Activated CD4-positive, alpha-beta memory T cell treated with anti-CD3 and anti-CD28 coated beads, Interleukin-2, amount 10 ng/mL, durations not matched to agents 7 days and 5 days (primary cell): ENCODE measurements around the gene THRSP. TPM values are rescaled to one million over a fixed set of nuclear protein-coding genes. Genes with fewer than 3 reads are reported as not detected.

Experiments used
- CTCF ChIA-PET: fragments of 350-600 bp; sonication (Branson Sonifier 250); formaldehyde crosslinking; loops from one replicate; lab custom pipeline; 2021; ENCODE audit warnings: antibody characterized with exemption, inconsistent platforms; lab: Charles Lee
- POLR2A ChIA-PET: fragments of 350-600 bp; sonication (Branson Sonifier 250); formaldehyde crosslinking; loops from one replicate; lab custom pipeline; 2021; ENCODE audit warnings: antibody characterized with exemption; lab: Charles Lee
- DNase-seq: peaks from one replicate; pipeline ENCODE4 v3.0.0-alpha.2; 2020
- H3K27ac Mint-ChIP-seq: one replicate; pipeline ENCODE4 v1.8.0; 2021; ENCODE audit warnings: mild to moderate bottlenecking, mixed read lengths
- H3K27me3 Mint-ChIP-seq: one replicate; pipeline ENCODE4 v1.8.0; 2021; ENCODE audit warnings: mixed read lengths
- H3K36me3 Mint-ChIP-seq: one replicate; pipeline ENCODE4 v1.8.0; 2021; ENCODE audit warnings: low read depth, mixed read lengths
- H3K4me1 Mint-ChIP-seq: one replicate; pipeline ENCODE4 v1.8.0; 2021; ENCODE audit warnings: mixed read lengths
- H3K4me3 Mint-ChIP-seq: one replicate; pipeline ENCODE4 v1.8.0; 2021; ENCODE audit warnings: mild to moderate bottlenecking, mixed read lengths
- H3K9me3 Mint-ChIP-seq: one replicate; pipeline ENCODE4 v1.8.0; 2021; ENCODE audit warnings: mixed read lengths
- total RNA-seq, 2 experiments: library from RNA; stranded (reverse); gene quantifications; one replicate each; pipeline ENCODE4 v1.2.3, GENCODE V29; 2021

Gene THRSP
- total RNA-seq, 2 experiments from 2014 or later = not detected

DNA sequence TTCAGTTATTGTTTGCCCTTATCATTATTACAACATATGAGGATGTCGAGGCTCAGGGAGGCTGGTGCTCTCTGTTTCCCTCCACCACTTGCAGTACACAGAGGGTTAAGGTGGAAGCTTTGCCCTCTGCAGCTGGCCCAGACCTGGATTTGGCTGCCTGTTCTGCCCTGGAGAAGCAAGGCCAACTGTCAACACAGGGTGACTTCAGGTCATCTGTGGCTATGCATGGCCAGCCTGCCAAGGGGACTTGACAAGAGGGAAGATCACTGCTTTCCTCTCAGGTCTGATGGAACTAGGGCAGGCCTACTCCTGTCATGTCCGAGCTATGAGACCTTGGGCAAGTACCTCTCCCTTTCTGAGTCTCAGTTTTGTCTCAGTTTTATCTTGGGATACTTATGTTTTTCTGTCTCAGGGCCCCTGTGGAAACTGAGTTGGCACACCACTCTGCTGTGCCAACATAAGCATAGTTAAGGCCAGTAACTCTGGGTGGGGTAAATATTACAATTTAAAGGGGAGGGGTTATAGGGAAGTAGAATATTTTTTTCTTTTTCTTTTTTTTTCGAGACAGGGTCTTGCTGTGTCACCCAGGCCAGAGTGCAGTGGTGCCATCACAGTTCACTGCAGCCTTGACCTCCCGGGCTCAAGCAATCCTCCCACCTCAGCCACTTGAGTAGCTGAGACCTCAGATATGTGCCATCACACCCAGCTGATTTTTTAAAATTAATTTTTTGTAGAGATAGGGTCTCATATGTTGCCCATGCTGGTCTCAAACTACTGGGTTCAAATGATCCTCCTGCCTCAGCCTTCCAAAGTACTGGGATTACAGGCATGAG, 2.4 kb upstream of the THRSP start:
- H3K9me3 Mint-ChIP-seq = no peaks in the 10 kb centered on the region
- H3K4me1 Mint-ChIP-seq = no peaks in the 10 kb centered on the region
- no peaks in the 10 kb centered on the region for H3K27me3 Mint-ChIP-seq
- POLR2A ChIA-PET = interaction anchor here (0.6 to 1.2 kb wide), 2 partner anchors 19 to 383 kb away, joined by 3 read pairs; partner anchors contain the start of gene NDUFC2
- no peak for DNase-seq
- no peak overlapping the region for H3K27ac Mint-ChIP-seq
- peaks cover under 1% of the 10 kb centered on the region for H3K36me3 Mint-ChIP-seq
- no peak overlapping the region for H3K4me3 Mint-ChIP-seq
- CTCF ChIA-PET = interaction anchor here (1.4 kb wide), 1 partner anchor 12 kb away, joined by 3 read pairs; no protein-coding TSS in a partner anchor

GRCh38 chr11:78061921-78062311, 1.7 kb upstream of the THRSP start:
- H3K27me3 Mint-ChIP-seq = no peaks in the 10 kb centered on the region
- no peaks in the 10 kb centered on the region for H3K4me1 Mint-ChIP-seq
- H3K36me3 Mint-ChIP-seq = peaks cover 6% of the 10 kb centered on the region
- CTCF ChIA-PET = no interaction called here
- no peak overlapping the region for H3K27ac Mint-ChIP-seq
- POLR2A ChIA-PET = interaction anchor here (1.2 kb wide), 1 partner anchor 18 kb away, joined by 3 read pairs; the partner anchor contains the start of gene NDUFC2
- H3K9me3 Mint-ChIP-seq = no peaks in the 10 kb centered on the region
- no peak overlapping the region for H3K4me3 Mint-ChIP-seq
- no peak for DNase-seq

DNA sequence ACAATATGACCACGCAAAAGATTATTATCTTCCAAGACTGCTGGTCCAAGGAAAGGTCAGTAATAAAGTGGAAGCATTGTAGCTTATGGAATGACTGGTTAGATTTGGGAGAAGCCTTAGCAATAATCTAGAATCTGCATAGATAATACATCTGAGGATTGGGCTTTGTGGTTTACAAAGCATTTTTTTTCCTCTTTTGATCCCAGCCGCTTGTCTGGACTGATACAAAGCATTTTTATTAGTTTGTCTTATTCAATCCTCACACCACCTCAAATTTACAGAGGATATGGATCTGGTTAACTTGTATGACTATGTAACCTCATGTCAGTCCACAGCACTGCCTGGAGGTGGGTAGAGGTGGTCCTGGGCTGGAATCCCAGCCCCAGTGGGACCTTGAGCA, 990 bp upstream of the THRSP start:
- POLR2A ChIA-PET = no interaction called here
- Mint-ChIP-seq H3K9me3 (no peaks in the 10 kb centered on the region), H3K27ac (no peak overlapping the region), H3K27me3 (no peaks in the 10 kb centered on the region), H3K4me1 (no peaks in the 10 kb centered on the region), H3K36me3 (peaks cover 11% of the 10 kb centered on the region), H3K4me3 (no peak overlapping the region)
- no peak for DNase-seq
- CTCF ChIA-PET = interaction anchor here (0.7 kb wide), 1 partner anchor 16 kb away, joined by 3 read pairs; no protein-coding TSS in a partner anchor

DNA sequence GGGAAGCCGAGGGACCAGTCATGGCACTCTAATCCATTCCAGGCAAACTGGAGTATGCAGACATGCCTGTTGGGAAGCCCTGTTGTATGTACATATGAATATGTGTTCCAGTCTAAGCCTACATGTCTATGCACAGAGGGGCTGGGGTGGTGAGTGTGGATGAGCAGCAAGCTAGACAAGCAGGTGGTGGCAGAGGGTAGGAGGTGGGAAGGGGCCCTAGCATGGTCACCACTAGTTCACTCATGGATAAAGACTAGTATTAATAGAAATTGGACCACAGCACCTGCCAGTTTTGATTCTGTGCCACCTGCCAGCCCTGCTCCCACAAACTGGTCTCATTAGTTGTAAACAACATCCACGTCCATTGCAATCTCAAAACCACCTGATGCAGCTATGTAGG, 1.5 kb downstream of the THRSP start:
- Mint-ChIP-seq H3K9me3 (no peaks in the 10 kb centered on the region), H3K36me3 (peaks cover 27% of the 10 kb centered on the region), H3K27me3 (no peaks in the 10 kb centered on the region), H3K27ac (no peak overlapping the region), H3K4me3 (no peak overlapping the region), H3K4me1 (no peaks in the 10 kb centered on the region)
- CTCF ChIA-PET = interaction anchor here (0.6 kb wide), 1 partner anchor 352 kb away, joined by 3 read pairs; no protein-coding TSS in a partner anchor
- no peak for DNase-seq
- POLR2A ChIA-PET = interaction anchor here (1.5 kb wide), 1 partner anchor 13 kb away, joined by 4 read pairs; no protein-coding TSS in a partner anchor

- H3K9me3 Mint-ChIP-seq = no peaks in the 10 kb centered on the region
- ChIA-PET POLR2A (interaction anchor here (1.5 kb wide), 1 partner anchor 12 kb away, joined by 4 read pairs; no protein-coding TSS in a partner anchor), CTCF (interaction anchor here (1.1 kb wide), 1 partner anchor 20 kb away, joined by 4 read pairs; no protein-coding TSS in a partner anchor)
- no peaks in the 10 kb centered on the region for H3K27me3 Mint-ChIP-seq
- H3K4me1 Mint-ChIP-seq = no peaks in the 10 kb centered on the region
- no peak overlapping the region for H3K4me3 Mint-ChIP-seq
- DNase-seq = no peak
- H3K27ac Mint-ChIP-seq = no peak overlapping the region
- peaks cover 31% of the 10 kb centered on the region for H3K36me3 Mint-ChIP-seq
Observed at GRCh38 chr11:78066471-78066870, 2.8 kb downstream of the THRSP start.

DNA sequence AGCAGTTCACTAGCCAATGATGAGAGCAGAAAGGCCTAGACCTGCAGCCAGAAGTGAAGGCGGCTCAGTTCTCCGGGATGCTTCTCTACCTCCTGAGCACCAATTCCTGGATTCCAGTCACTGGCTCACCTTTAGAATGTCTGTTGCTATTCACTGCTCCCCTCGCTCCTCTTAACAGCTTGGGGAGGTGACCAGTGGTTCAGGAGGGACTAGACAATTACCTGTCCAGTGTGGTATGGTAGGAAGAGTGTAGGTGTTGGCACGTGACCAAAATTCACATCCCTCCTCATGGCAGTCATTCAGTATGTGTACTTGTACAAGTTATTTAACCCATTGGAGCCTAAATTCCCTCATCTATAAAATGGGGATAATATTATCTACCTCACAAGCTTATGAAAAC, 4.0 kb downstream of the THRSP start:
- Mint-ChIP-seq H3K4me1 (peaks cover 3% of the 10 kb centered on the region), H3K4me3 (no peak overlapping the region), H3K27ac (no peak overlapping the region), H3K9me3 (no peaks in the 10 kb centered on the region), H3K36me3 (peaks cover 40% of the 10 kb centered on the region), H3K27me3 (no peaks in the 10 kb centered on the region)
- no peak for DNase-seq
- POLR2A ChIA-PET = interaction anchor here (0.6 kb wide), 1 partner anchor 1397 kb away, joined by 5 read pairs; no protein-coding TSS in a partner anchor
- CTCF ChIA-PET = interaction anchor here (1.9 kb wide), 1 partner anchor 11 kb away, joined by 6 read pairs; no protein-coding TSS in a partner anchor

DNA sequence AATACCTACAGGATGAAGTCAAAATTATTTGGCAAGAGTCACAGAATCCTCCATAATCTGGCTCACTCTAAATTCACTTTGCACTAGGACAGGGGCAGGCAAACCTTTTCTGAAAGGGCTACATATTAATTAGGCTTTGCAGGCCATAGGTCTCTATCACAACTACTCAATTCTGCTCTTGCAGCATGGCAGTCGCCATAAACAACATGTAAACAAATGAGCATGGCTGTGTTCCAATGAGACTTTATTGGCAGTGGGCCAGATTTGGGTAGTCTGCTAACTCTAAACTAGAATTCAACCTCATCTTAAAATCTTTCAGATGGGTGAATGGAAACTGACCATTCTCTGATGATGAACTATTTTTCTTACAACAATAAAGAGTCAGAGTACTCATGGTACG, 5.8 kb downstream of the THRSP start:
- Mint-ChIP-seq H3K27me3 (no peaks in the 10 kb centered on the region), H3K9me3 (no peaks in the 10 kb centered on the region), H3K36me3 (peaks cover 41% of the 10 kb centered on the region), H3K27ac (no peak overlapping the region), H3K4me1 (peaks cover 3% of the 10 kb centered on the region), H3K4me3 (no peak overlapping the region)
- POLR2A ChIA-PET = interaction anchor here (0.9 to 1.4 kb wide), 2 partner anchors 8 to 9 kb away, joined by 3 to 4 read pairs; no protein-coding TSS in a partner anchor
- DNase-seq = no peak
- CTCF ChIA-PET = interaction anchor here (1.2 kb wide), 1 partner anchor 23 kb away, joined by 4 read pairs; no protein-coding TSS in a partner anchor

DNA sequence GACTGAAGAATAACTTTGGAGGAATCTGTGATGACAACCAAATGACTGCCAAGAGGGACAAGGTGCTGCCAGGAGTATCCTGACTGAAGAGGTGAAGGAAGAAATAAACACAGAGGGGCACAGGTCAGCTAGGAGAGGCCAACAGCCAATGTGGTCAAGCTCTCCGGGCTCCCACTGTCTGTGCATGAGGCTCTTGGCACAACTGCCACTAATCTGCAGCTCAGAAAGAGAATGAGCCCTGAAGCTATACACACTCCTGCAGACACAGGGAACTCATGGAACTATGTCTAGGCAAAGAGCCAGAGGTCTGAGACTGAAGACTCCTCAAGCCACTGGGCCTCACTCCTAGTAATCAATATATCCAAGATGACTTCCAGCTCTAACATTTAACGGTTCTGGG, 7.0 kb downstream of the THRSP start:
- ChIA-PET CTCF (no interaction called here), POLR2A (no interaction called here)
- no peak for DNase-seq
- Mint-ChIP-seq H3K27ac (no peak overlapping the region), H3K4me3 (no peak overlapping the region), H3K4me1 (peaks cover 8% of the 10 kb centered on the region), H3K27me3 (no peaks in the 10 kb centered on the region), H3K36me3 (peaks cover 46% of the 10 kb centered on the region), H3K9me3 (no peaks in the 10 kb centered on the region)

GRCh38 chr11:78071717-78072116, 8.1 kb downstream of the THRSP start:
- ChIA-PET POLR2A (no interaction called here), CTCF (no interaction called here)
- H3K4me3 Mint-ChIP-seq = no peak overlapping the region
- peaks cover 47% of the 10 kb centered on the region for H3K36me3 Mint-ChIP-seq
- H3K9me3 Mint-ChIP-seq = no peaks in the 10 kb centered on the region
- no peak overlapping the region for H3K27ac Mint-ChIP-seq
- DNase-seq = no peak
- peaks cover 17% of the 10 kb centered on the region for H3K4me1 Mint-ChIP-seq
- no peaks in the 10 kb centered on the region for H3K27me3 Mint-ChIP-seq

- Mint-ChIP-seq H3K4me3 (no peak overlapping the region), H3K36me3 (peaks cover 45% of the 10 kb centered on the region), H3K4me1 (peaks cover 22% of the 10 kb centered on the region), H3K27ac (no peak overlapping the region), H3K27me3 (no peaks in the 10 kb centered on the region), H3K9me3 (no peaks in the 10 kb centered on the region)
- POLR2A ChIA-PET = no interaction called here
- no peak for DNase-seq
- CTCF ChIA-PET = no interaction called here
Observed at GRCh38 chr11:78072455-78072854, 8.8 kb downstream of the THRSP start.

GRCh38 chr11:78074756-78075155, 11.1 kb downstream of the THRSP start:
- ChIA-PET POLR2A (no interaction called here), CTCF (interaction anchor here (0.6 kb wide), 1 partner anchor 585 kb away, joined by 6 read pairs; no protein-coding TSS in a partner anchor)
- Mint-ChIP-seq H3K9me3 (no peaks in the 10 kb centered on the region), H3K36me3 (peaks cover 35% of the 10 kb centered on the region), H3K27me3 (no peaks in the 10 kb centered on the region), H3K27ac (no peak overlapping the region), H3K4me1 (peaks cover 32% of the 10 kb centered on the region), H3K4me3 (no peak overlapping the region)
- no peak for DNase-seq

DNA sequence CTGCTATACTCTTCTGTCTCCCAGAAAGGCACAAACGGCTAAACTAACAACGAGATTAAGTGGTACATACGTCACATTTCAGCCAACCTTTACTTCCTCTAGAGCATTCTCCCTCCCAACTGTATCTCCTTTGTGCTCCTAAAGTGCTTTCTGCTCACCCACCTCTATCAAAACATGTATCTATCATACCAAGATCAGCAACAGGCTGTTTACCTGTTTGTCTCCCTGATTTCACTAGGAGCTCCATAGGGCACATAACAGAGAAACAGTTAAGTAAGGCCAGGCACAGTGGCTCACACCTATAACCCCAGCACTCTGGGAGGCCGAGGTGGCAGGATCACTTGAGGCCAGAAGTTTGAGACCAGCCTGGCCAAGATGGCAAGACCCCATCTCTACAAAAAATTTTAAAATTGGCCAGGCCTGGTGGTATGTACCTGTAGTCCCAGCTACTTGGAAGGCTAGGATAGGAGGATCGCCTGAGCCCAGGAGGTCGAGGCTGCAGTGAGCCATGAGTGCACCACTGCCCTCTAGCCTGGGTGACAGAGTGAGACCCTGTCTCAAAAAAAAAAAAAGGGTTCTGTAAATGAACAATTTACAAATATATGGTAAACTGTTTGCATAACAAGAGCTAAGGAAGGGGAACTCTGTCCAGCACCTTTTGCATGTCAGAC, 13.2 kb downstream of the THRSP start:
- no peak overlapping the region for H3K27ac Mint-ChIP-seq
- H3K9me3 Mint-ChIP-seq = no peaks in the 10 kb centered on the region
- peaks cover 53% of the 10 kb centered on the region for H3K4me1 Mint-ChIP-seq
- CTCF ChIA-PET = interaction anchor here (0.6 to 2.1 kb wide), 4 partner anchors 31 to 488 kb away, joined by 3 to 9 read pairs (median 6); no protein-coding TSS in a partner anchor
- DNase-seq = no peak
- peaks cover 26% of the 10 kb centered on the region for H3K36me3 Mint-ChIP-seq
- no peaks in the 10 kb centered on the region for H3K27me3 Mint-ChIP-seq
- POLR2A ChIA-PET = interaction anchor here (0.6 to 1.0 kb wide), 3 partner anchors 37 to 210 kb away, joined by 3 to 5 read pairs (median 4); no protein-coding TSS in a partner anchor
- H3K4me3 Mint-ChIP-seq = no peak overlapping the region
